ENCODE results near the gene ARHGAP24.

ARHGAP24 gene

GRCh38 chr4:85580489-85580888 is 105.5 kb downstream of the ARHGAP24 start:
- no peak for DNase-seq (ENCODE audit: low spot score)

- DNase-seq (ENCODE audit: low spot score): no peak
Observed at GRCh38 chr4:85587952-85588351, 113.0 kb downstream of the ARHGAP24 start.

GRCh38 chr4:85591406-85592098 is 116.6 kb downstream of the ARHGAP24 start:
- peak; percentile 41 for DNase-seq (ENCODE audit: low spot score)

GRCh38 chr4:85595098-85595775 is 120.3 kb downstream of the ARHGAP24 start:
- no peak for DNase-seq (ENCODE audit: low spot score)

GRCh38 chr4:85595796-85596559 is 121.0 kb downstream of the ARHGAP24 start:
- no peak for DNase-seq (ENCODE audit: low spot score)

- no peak for DNase-seq (ENCODE audit: low spot score)
Observed at GRCh38 chr4:85598936-85599335, 124.0 kb downstream of the ARHGAP24 start.

- DNase-seq (ENCODE audit: low spot score): no peak
Observed at GRCh38 chr4:85600501-85600900, 125.6 kb downstream of the ARHGAP24 start.

GRCh38 chr4:85603437-85604336 is 128.7 kb downstream of the ARHGAP24 start:
- no peak for DNase-seq (ENCODE audit: low spot score)

- no peak for DNase-seq (ENCODE audit: low spot score)
Observed at GRCh38 chr4:85606505-85606904, 131.6 kb downstream of the ARHGAP24 start.

- DNase-seq (ENCODE audit: low spot score): no peak
Observed at GRCh38 chr4:85607624-85608023, 132.7 kb downstream of the ARHGAP24 start.

GRCh38 chr4:85610450-85610849 is 135.5 kb downstream of the ARHGAP24 start:
- no peak for DNase-seq (ENCODE audit: low spot score)

- DNase-seq (ENCODE audit: low spot score): no peak
Observed at GRCh38 chr4:85611661-85612060, 136.7 kb downstream of the ARHGAP24 start.

GRCh38 chr4:85613901-85614300 is 139.0 kb downstream of the ARHGAP24 start:
- no peak for DNase-seq (ENCODE audit: low spot score)

GRCh38 chr4:85615952-85616351 is 141.0 kb downstream of the ARHGAP24 start:
- DNase-seq (ENCODE audit: low spot score): no peak

- DNase-seq (ENCODE audit: low spot score): no peak
Observed at GRCh38 chr4:85617202-85617601, 142.3 kb downstream of the ARHGAP24 start.

- no peak for DNase-seq (ENCODE audit: low spot score)
Observed at GRCh38 chr4:85632981-85633380, 158.0 kb downstream of the ARHGAP24 start.

GRCh38 chr4:85637778-85638177 is 162.8 kb downstream of the ARHGAP24 start:
- no peak for DNase-seq (ENCODE audit: low spot score)

- no peak for DNase-seq (ENCODE audit: low spot score)
Observed at GRCh38 chr4:85639946-85640345, 165.0 kb downstream of the ARHGAP24 start.

GRCh38 chr4:85642356-85643100 is 167.6 kb downstream of the ARHGAP24 start:
- DNase-seq (ENCODE audit: low spot score): no peak

GRCh38 chr4:85644061-85644460 is 169.1 kb downstream of the ARHGAP24 start:
- DNase-seq (ENCODE audit: low spot score): no peak

GRCh38 chr4:85650908-85651307 is 176.0 kb downstream of the ARHGAP24 start:
- DNase-seq (ENCODE audit: low spot score): no peak

Data from RKO (cell line).